DND-41 (cell line): Measurements from ENCODE around the gene GPR89B.
"Not testable (repeated sequence)": the region's sequence is repeated elsewhere in the genome, so short reads cannot be mapped to it uniquely, and the experiment has no call there.

ENCODE experiments used
- ATAC-seq: fragments of 200-7000 bp; cut with Tn5 transposase; 3 replicates; pipeline ENCODE4 v1.9.1; 2021; ENCODE audit warnings: low read depth; ENCODE audit not compliant: insufficient read depth
- DNase-seq: peaks from one replicate; pipeline ENCODE4 v3.0.0-alpha.2; 2020
- H2AFZ ChIP-seq: 2 replicates; pipeline ENCODE4 v1.6.0; 2012; ENCODE audit warnings: low read depth, low read length
- H3K27ac ChIP-seq: 2 replicates; pipeline ENCODE4 v1.5.1; 2012; ENCODE audit warnings: low read length, inconsistent platforms
- H3K27me3 ChIP-seq: fragments of 200-600 bp; sonication (generic); 2 replicates; pipeline ENCODE4 v1.6.0; 2012; ENCODE audit warnings: low read length, mild to moderate bottlenecking, inconsistent platforms; ENCODE audit not compliant: insufficient read depth, poor library complexity
- H3K36me3 ChIP-seq: 2 replicates; pipeline ENCODE4 v1.5.1; 2012; ENCODE audit warnings: low read length, inconsistent platforms; ENCODE audit not compliant: insufficient read depth
- H3K4me1 ChIP-seq: 2 replicates; pipeline ENCODE4 v1.5.1; 2012; ENCODE audit warnings: mild to moderate bottlenecking, low read length; ENCODE audit not compliant: insufficient read depth
- H3K4me2 ChIP-seq: 2 replicates; pipeline ENCODE4 v1.6.0; 2012; ENCODE audit warnings: mild to moderate bottlenecking, moderate library complexity, low read length, inconsistent platforms; ENCODE audit not compliant: insufficient read depth
- H3K4me3 ChIP-seq, 2 experiments: fragments of 200-600 bp in 1 of 2; shearing (Covaris generic) in 1 of 2; 2 replicates each; pipeline ENCODE4 v1.5.1; 2012 to 2016; ENCODE audit warnings: inconsistent platforms in 2 of 2, low read length in 2 of 2, mild to moderate bottlenecking in 2 of 2, low read depth in 1 of 2, moderate library complexity in 1 of 2
- H3K79me2 ChIP-seq: 2 replicates; pipeline ENCODE4 v1.6.0; 2012; ENCODE audit warnings: low read length, inconsistent platforms; ENCODE audit not compliant: insufficient read depth
- H3K9ac ChIP-seq: 2 replicates; pipeline ENCODE4 v1.6.0; 2012; ENCODE audit warnings: low read depth, mild to moderate bottlenecking, inconsistent platforms, low read length, moderate library complexity
- H3K9me3 ChIP-seq: 2 replicates; pipeline ENCODE4 v1.5.1; 2012; ENCODE audit warnings: low read length, moderate library complexity, mild to moderate bottlenecking, inconsistent platforms; ENCODE audit not compliant: insufficient read depth, severe bottlenecking
- H4K20me1 ChIP-seq: 2 replicates; pipeline ENCODE4 v1.6.0; 2012; ENCODE audit warnings: low read length; ENCODE audit not compliant: insufficient read depth
- CTCF ChIP-seq: IDR thresholded peaks from 2 replicates; pipeline ENCODE4 v1.5.1; 2012; ENCODE audit warnings: borderline replicate concordance, low read length, moderate library complexity, mild to moderate bottlenecking; ENCODE audit not compliant: poor library complexity, severe bottlenecking; ENCODE audit errors: extremely low read depth
- EZH2 ChIP-seq: IDR thresholded peaks from 3 replicates; pipeline ENCODE4 v1.6.1; 2012; ENCODE audit warnings: borderline replicate concordance, low read depth, mild to moderate bottlenecking, moderate library complexity, low read length, inconsistent platforms; ENCODE audit not compliant: severe bottlenecking

Gene GPR89B

GRCh38 chr1:147928236-147929132 lies at the start of gene GPR89B:
Gene GPR89B (plus strand): TSS chr1:147928420. CDS start chr1:147928537, 117 bp downstream.
- H3K27me3 ChIP-seq, H4K20me1 ChIP-seq, H3K36me3 ChIP-seq, H3K9me3 ChIP-seq: not testable (repeated sequence)
- DNase-seq, result peak; percentile 92
- H3K4me2 ChIP-seq, result peak within 1 kb of the TSS; percentile 82
- H3K79me2 ChIP-seq, result peaks cover 16% of the 10 kb centered on the region
- H3K9ac ChIP-seq, result peak within 1 kb of the TSS; percentile 72
- peaks cover 15% of the 10 kb centered on the region; the same call in 1 of the 2 replicates for H3K4me1 ChIP-seq
- peak within 1 kb of the TSS; percentile 81 for H3K27ac ChIP-seq
- ATAC-seq, result peak; percentile 99
- peak within 1 kb of the TSS; percentile 94 for H2AFZ ChIP-seq
- H3K4me3 ChIP-seq, result peak within 1 kb of the TSS; percentile 49 to 96; a peak in 3 of 4 replicates

GRCh38 chr1:147879911-147880310 lies 48.3 kb upstream of the GPR89B start:
- H3K4me3 ChIP-seq, result no peak overlapping the region
- H3K9ac ChIP-seq, result no peak overlapping the region
- no peak overlapping the region for H2AFZ ChIP-seq
- DNase-seq, result no peak
- TF ChIP-seq CTCF (no peak), EZH2 (no peak)
- no peak overlapping the region for H3K27ac ChIP-seq
- H3K27me3 ChIP-seq, result peaks cover under 1% of the 10 kb centered on the region
- no peaks in the 10 kb centered on the region for H3K36me3 ChIP-seq
- H3K9me3 ChIP-seq, result peaks cover 5% of the 10 kb centered on the region
- no peak overlapping the region for H3K4me2 ChIP-seq
- H3K79me2 ChIP-seq, result no peaks in the 10 kb centered on the region
- H3K4me1 ChIP-seq, result no peaks in the 10 kb centered on the region
- no peak for ATAC-seq
- no peaks in the 10 kb centered on the region for H4K20me1 ChIP-seq

- no peak overlapping the region for H2AFZ ChIP-seq
- no peaks in the 10 kb centered on the region for H3K4me1 ChIP-seq
- TF ChIP-seq CTCF, result no peak
- no peak for TF ChIP-seq EZH2
- no peak overlapping the region for H3K9ac ChIP-seq
- no peak for DNase-seq
- no peak for ATAC-seq
- H3K36me3 ChIP-seq, result no peaks in the 10 kb centered on the region
- H3K27ac ChIP-seq, result no peak overlapping the region
- H3K4me3 ChIP-seq, result no peak overlapping the region
- H4K20me1 ChIP-seq, result no peaks in the 10 kb centered on the region
- peaks cover 5% of the 10 kb centered on the region for H3K9me3 ChIP-seq
- H3K4me2 ChIP-seq, result no peak overlapping the region
- peaks cover 8% of the 10 kb centered on the region for H3K27me3 ChIP-seq
- H3K79me2 ChIP-seq, result no peaks in the 10 kb centered on the region
Measured at GRCh38 chr1:147882535-147882934, 45.7 kb upstream of the GPR89B start.

GRCh38 chr1:147890177-147890790 lies 37.9 kb upstream of the GPR89B start:
- H3K27me3 ChIP-seq, result peaks cover 4% of the 10 kb centered on the region
- H2AFZ ChIP-seq, result no peak overlapping the region
- H3K4me1 ChIP-seq, result no peaks in the 10 kb centered on the region
- no peak overlapping the region for H3K4me2 ChIP-seq
- TF ChIP-seq EZH2, result no peak
- TF ChIP-seq CTCF, result peak; percentile 72
- H3K9ac ChIP-seq, result no peak overlapping the region
- DNase-seq (peak; percentile 36), ATAC-seq (peak; percentile 76)
- H3K36me3 ChIP-seq, result no peaks in the 10 kb centered on the region
- no peaks in the 10 kb centered on the region for H3K79me2 ChIP-seq
- H4K20me1 ChIP-seq, result no peaks in the 10 kb centered on the region
- no peak overlapping the region for H3K4me3 ChIP-seq
- H3K9me3 ChIP-seq, result no peaks in the 10 kb centered on the region
- no peak overlapping the region for H3K27ac ChIP-seq
